CD14-positive monocyte (primary cell): ENCODE results near the gene REEP3. TPM values are rescaled to one million over a fixed set of nuclear protein-coding genes. Genes with fewer than 3 reads are reported as not detected.

ENCODE experiments used
- DNase-seq, 3 donors: peaks; one replicate each; pipeline ENCODE4 v3.0.0-alpha.2; 2011 to 2022
- H2AFZ ChIP-seq: 2 replicates; pipeline ENCODE4 v1.6.0; 2012; ENCODE audit warnings: mild to moderate bottlenecking, low read depth, low read length, inconsistent platforms; ENCODE audit not compliant: insufficient read depth, poor library complexity, severe bottlenecking
- H3K27ac ChIP-seq, 2 donors: 1 replicate in 1 of 2; 2 replicates in 1 of 2; pipeline ENCODE4 v1.5.1; 2012 to 2013; ENCODE audit warnings: low read length in 2 of 2, control low read depth in 1 of 2, inconsistent platforms in 1 of 2, low read depth in 1 of 2, mild to moderate bottlenecking in 1 of 2
- H3K27me3 ChIP-seq, 2 donors: one replicate each; pipeline versions ENCODE4 v1.6.0 to v1.6.1; 2011 to 2013; ENCODE audit warnings: low read length in 2 of 2; ENCODE audit not compliant: control insufficient read depth in 2 of 2, insufficient read depth in 2 of 2
- H3K36me3 ChIP-seq, 2 donors: replicated peaks in 1 of 2; 1 replicate in 1 of 2; 2 replicates in 1 of 2; pipeline versions ENCODE4 v1.5.1 to v1.6.1; 2012 to 2013; ENCODE audit warnings: low read length in 2 of 2, control low read depth in 1 of 2, inconsistent platforms in 1 of 2, mild to moderate bottlenecking in 1 of 2; ENCODE audit not compliant: insufficient read depth in 2 of 2, control insufficient read depth in 1 of 2
- H3K4me1 ChIP-seq, 2 donors: 1 replicate in 1 of 2; 2 replicates in 1 of 2; pipeline versions ENCODE4 v1.5.1 to v1.6.1; 2012 to 2013; ENCODE audit warnings: low read length in 2 of 2, control low read depth in 1 of 2, inconsistent platforms in 1 of 2, mild to moderate bottlenecking in 1 of 2, moderate library complexity in 1 of 2; ENCODE audit not compliant: insufficient read depth in 2 of 2, control insufficient read depth in 1 of 2
- H3K4me2 ChIP-seq: replicated peaks from 2 replicates; pipeline ENCODE3; 2012; ENCODE audit warnings: low read length, moderate library complexity, mild to moderate bottlenecking; ENCODE audit not compliant: poor library complexity, severe bottlenecking; ENCODE audit errors: extremely low read depth
- H3K4me3 ChIP-seq, 3 experiments: fragments of 200-600 bp in 1 of 3; sonication (generic) in 1 of 3; replicated peaks in 1 of 3; 1 replicate in 2 of 3; 2 replicates in 1 of 3; pipeline ENCODE4 v1.5.1; 2011 to 2013; ENCODE audit warnings: low read length in 3 of 3, mild to moderate bottlenecking in 3 of 3, control low read depth in 2 of 3, low read depth in 2 of 3, inconsistent platforms in 1 of 3, moderate library complexity in 1 of 3
- H3K79me2 ChIP-seq: 2 replicates; pipeline ENCODE4 v1.6.0; 2012; ENCODE audit warnings: mild to moderate bottlenecking, control low read depth, inconsistent platforms, low read length, moderate library complexity; ENCODE audit not compliant: insufficient read depth
- H3K9ac ChIP-seq: 2 replicates; pipeline ENCODE4 v1.6.0; 2017; ENCODE audit warnings: low read length, mild to moderate bottlenecking; ENCODE audit not compliant: insufficient read depth, poor library complexity, severe bottlenecking
- H3K9me3 ChIP-seq, 2 donors: replicated peaks in 1 of 2; 1 replicate in 1 of 2; 2 replicates in 1 of 2; pipeline versions ENCODE4 v1.5.1 to v1.6.1; 2012 to 2013; ENCODE audit warnings: low read length in 2 of 2, control low read depth in 1 of 2; ENCODE audit not compliant: control insufficient read depth in 1 of 2, insufficient read depth in 1 of 2
- H4K20me1 ChIP-seq: 2 replicates; pipeline ENCODE4 v1.6.0; 2012; ENCODE audit warnings: mild to moderate bottlenecking, low read length, control low read depth, moderate library complexity; ENCODE audit not compliant: insufficient read depth
- H3K27ac Mint-ChIP-seq, 7 donors: one replicate each; pipeline ENCODE4 v1.8.0; 2020; ENCODE audit warnings: mild to moderate bottlenecking in 7 of 7, mixed read lengths in 7 of 7, moderate library complexity in 6 of 7, inconsistent platforms in 2 of 7
- H3K27me3 Mint-ChIP-seq, 3 donors: one replicate each; pipeline ENCODE4 v1.8.0; 2021 to 2022; ENCODE audit warnings: low read depth in 3 of 3, mild to moderate bottlenecking in 3 of 3, mixed read lengths in 3 of 3, moderate library complexity in 3 of 3, inconsistent platforms in 1 of 3
- H3K36me3 Mint-ChIP-seq, 2 donors: one replicate each; pipeline ENCODE4 v1.8.0; 2020; ENCODE audit warnings: mixed read lengths in 2 of 2, inconsistent platforms in 1 of 2, mild to moderate bottlenecking in 1 of 2
- H3K4me1 Mint-ChIP-seq: one replicate; pipeline ENCODE4 v1.8.0; 2020; ENCODE audit warnings: mild to moderate bottlenecking, mixed read lengths
- H3K4me3 Mint-ChIP-seq, 2 donors: one replicate each; pipeline ENCODE4 v1.8.0; 2020; ENCODE audit warnings: mild to moderate bottlenecking in 2 of 2, mixed read lengths in 2 of 2, moderate library complexity in 1 of 2
- H3K9me3 Mint-ChIP-seq, 7 donors: one replicate each; pipeline ENCODE4 v1.8.0; 2020 to 2022; ENCODE audit warnings: mixed read lengths in 7 of 7, mild to moderate bottlenecking in 6 of 7, moderate library complexity in 6 of 7, inconsistent platforms in 2 of 7
- CTCF ChIP-seq: fragments of 200-600 bp; IDR thresholded peaks from one replicate; pipeline ENCODE4 v1.8.0; 2022; ENCODE audit warnings: antibody characterized with exemption, mild to moderate bottlenecking
- whole genome bisulfite sequencing: methylation state at CpG from one replicate; pipeline ENCODE4 v1.1.5; 2013; ENCODE audit warnings: missing lambda C conversion rate; ENCODE audit not compliant: insufficient coverage; 5-methylcytosine and 5-hydroxymethylcytosine counted together
- intact Hi-C, 2 donors: fragments of 100-400 bp; cut with micrococcal nuclease; formaldehyde crosslinking; loops; one replicate each; pipeline versions ENCODE4 v1.15.0 to v1.15.1; 2023
- polyA plus RNA-seq, 3 donors: library from polyadenylated mRNA; depleted of rRNA in 1 of 3; unstranded in 2 of 3; stranded (reverse) in 1 of 3; fragments of 300-500 nt in 2 of 3; fragments of >200 nt in 1 of 3; fragmentation: Illumina TruSeq in 2 of 3; gene quantifications; 1 replicate in 2 of 3; 2 replicates in 1 of 3; pipeline ENCODE4 v1.2.3, GENCODE V29; 2012 to 2021

The REEP3 gene
- polyA plus RNA-seq, 3 donors: 9.1 to 17.7 (median 17.7) TPM

- Histone ChIP-seq H3K36me3 (peaks cover 6 to 11% of the 10 kb centered on the region in 2 donors), H3K4me1 (no peaks in the 10 kb centered on the region), H3K4me3 (no peak overlapping the region), H3K9ac (no peak overlapping the region), H3K27ac (no peak overlapping the region), H4K20me1 (no peaks in the 10 kb centered on the region), H3K79me2 (no peaks in the 10 kb centered on the region), H3K9me3 (no peaks in the 10 kb centered on the region), H3K4me2 (no peak overlapping the region), H3K27me3 (no peaks in the 10 kb centered on the region), H2AFZ (no peak overlapping the region)
- Mint-ChIP-seq H3K9me3 (no peaks in the 10 kb centered on the region), H3K27ac (no peak overlapping the region), H3K4me3 (no peak overlapping the region), H3K4me1 (no peaks in the 10 kb centered on the region), H3K27me3 (no peaks in the 10 kb centered on the region), H3K36me3 (peaks cover 8 to 17% of the 10 kb centered on the region in 2 donors)
- intact Hi-C loops: no loop called here
- no CpG with 5 or more reads among the region's 1 CpG for WGBS
- TF ChIP-seq CTCF: no peak
- DNase-seq: no peak
These were observed 87.3 kb downstream of the REEP3 start for GRCh38 chr10:63608511-63608910.

GRCh38 chr10:63611078-63611477 is 89.9 kb downstream of the REEP3 start:
- Mint-ChIP-seq H3K4me3 (no peak overlapping the region), H3K9me3 (peaks cover 0 to 1% (median 0%) of the 10 kb centered on the region in 7 donors), H3K36me3 (peaks cover 13 to 21% of the 10 kb centered on the region in 2 donors), H3K27me3 (no peaks in the 10 kb centered on the region), H3K4me1 (no peaks in the 10 kb centered on the region), H3K27ac (no peak overlapping the region)
- Histone ChIP-seq H3K4me3 (no peak overlapping the region), H3K9ac (no peak overlapping the region), H4K20me1 (no peaks in the 10 kb centered on the region), H3K79me2 (no peaks in the 10 kb centered on the region), H3K9me3 (no peaks in the 10 kb centered on the region), H3K4me2 (no peak overlapping the region), H3K4me1 (no peaks in the 10 kb centered on the region), H3K27me3 (no peaks in the 10 kb centered on the region), H3K36me3 (peaks cover 4 to 10% of the 10 kb centered on the region in 2 donors), H3K27ac (no peak overlapping the region), H2AFZ (no peak overlapping the region)
- no peak for DNase-seq
- intact Hi-C loops: no loop called here
- no peak for TF ChIP-seq CTCF
- no CpG with 5 or more reads among the region's 2 CpGs for WGBS
